Measurements from ENCODE around the gene CASP2. TPM values are rescaled to one million over a fixed set of nuclear protein-coding genes. Genes with fewer than 3 reads are reported as not detected.

CASP2 gene
- total and polyA plus RNA-seq, 2 of the 13 experiments (the other 11 are each of a cell fraction or from before 2014, with no cell fraction given), result 10.2 to 13.7 TPM

DNA sequence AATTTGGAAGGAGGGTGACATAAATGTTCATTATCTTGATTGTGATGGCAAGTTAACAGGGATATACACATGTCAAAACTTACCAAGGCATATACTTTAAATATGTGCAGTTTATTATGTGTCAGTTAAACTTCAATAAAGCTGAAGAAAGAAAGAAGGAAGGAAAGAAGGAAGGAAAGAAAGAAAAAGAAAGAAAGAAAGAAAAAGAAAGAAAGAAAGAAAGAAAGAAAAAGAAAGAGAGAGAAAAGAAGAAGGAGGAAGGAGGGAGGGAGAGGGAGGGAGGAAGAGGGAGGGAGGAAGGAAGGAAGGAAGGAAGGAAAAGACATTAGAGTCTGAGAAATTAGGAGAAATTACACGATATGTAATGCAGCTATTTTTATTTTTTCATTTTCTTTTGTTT is 40.8 kb upstream of the CASP2 start:
- ATAC-seq (no peak), FAIRE-seq (no peak), DNase-seq (ENCODE audit: low spot score) (no peak)
- H2AFZ ChIP-seq (ENCODE audit: low read length), result no peak overlapping the region
- H3K9me3 ChIP-seq (ENCODE audit: low read length), result no peaks in the 10 kb centered on the region
- H3K4me2 ChIP-seq (ENCODE audit: low read depth, low read length), result no peak overlapping the region
- no peak overlapping the region for H3K4me3 ChIP-seq (replicated peaks in 1 of 3; ENCODE audit: insufficient read depth in 1 of 3, low read depth in 2 of 3, low read length in 3 of 3)
- no peaks in the 10 kb centered on the region for H4K20me1 ChIP-seq (ENCODE audit: insufficient read depth, low read length)
- no peak overlapping the region for H3K27ac ChIP-seq (ENCODE audit: extremely low read length, insufficient read depth, low read length)
- H3K4me1 ChIP-seq (ENCODE audit: insufficient read depth, low read length), result peaks cover 32% of the 10 kb centered on the region
- no peaks in the 10 kb centered on the region for H3K27me3 ChIP-seq (ENCODE audit: control insufficient read depth in 1 of 2, insufficient read depth in 2 of 2, low read length in 2 of 2)
- ChIA-PET POLR2A (no interaction called here), CTCF (ENCODE audit: low intra/inter-chr PET ratio, low total read pairs) (no interaction called here)
- WGBS (ENCODE audit: low lambda C conversion rate), result 38% methylated on average over 1 of the region's 1 CpG
- no TSS peak for BruUV-seq (replicated peaks)
- no peak overlapping the region for H3K9ac ChIP-seq (ENCODE audit: insufficient read depth, low read depth, low read length)
- in situ Hi-C loops (cut with HindIII; ENCODE audit: extremely low pct_ligation_motif_present, low pct_unique_long_range_greater_than_20kb) (no loop called here), intact Hi-C loops (cut with micrococcal nuclease; ENCODE audit: unreplicated experiment) (no loop called here)
- TF ChIP-seq ZNF441 (CRISPR knock-in tag; IDR thresholded peaks at IDR 0.05; ENCODE audit: borderline replicate concordance), result no peak
- no peak for TF ChIP-seq ZNF292 (CRISPR knock-in tag; IDR thresholded peaks at IDR 0.05; ENCODE audit: borderline replicate concordance, low read depth)
- TF ChIP-seq KAT2B (IDR thresholded peaks at IDR 0.05; ENCODE audit: borderline replicate concordance, low read depth, low read length), result no peak
- TF ChIP-seq ZNF225 (CRISPR knock-in tag; IDR thresholded peaks at IDR 0.05), result no peak
- TF ChIP-seq PHF8 (CRISPR knock-in tag; IDR thresholded peaks at IDR 0.05), result no peak
- TF ChIP-seq HNRNPK (IDR thresholded peaks at IDR 0.05; ENCODE audit: low read depth, low read length, poor library complexity, severe bottlenecking), result peak; percentile 8
- no peaks in the 10 kb centered on the region for H3K79me2 ChIP-seq (ENCODE audit: insufficient read depth, low read length)
- no peaks in the 10 kb centered on the region for H3K36me3 ChIP-seq (replicated peaks in 1 of 2; ENCODE audit: control insufficient read depth in 1 of 2, insufficient read depth in 2 of 2, low read length in 2 of 2)

DNA sequence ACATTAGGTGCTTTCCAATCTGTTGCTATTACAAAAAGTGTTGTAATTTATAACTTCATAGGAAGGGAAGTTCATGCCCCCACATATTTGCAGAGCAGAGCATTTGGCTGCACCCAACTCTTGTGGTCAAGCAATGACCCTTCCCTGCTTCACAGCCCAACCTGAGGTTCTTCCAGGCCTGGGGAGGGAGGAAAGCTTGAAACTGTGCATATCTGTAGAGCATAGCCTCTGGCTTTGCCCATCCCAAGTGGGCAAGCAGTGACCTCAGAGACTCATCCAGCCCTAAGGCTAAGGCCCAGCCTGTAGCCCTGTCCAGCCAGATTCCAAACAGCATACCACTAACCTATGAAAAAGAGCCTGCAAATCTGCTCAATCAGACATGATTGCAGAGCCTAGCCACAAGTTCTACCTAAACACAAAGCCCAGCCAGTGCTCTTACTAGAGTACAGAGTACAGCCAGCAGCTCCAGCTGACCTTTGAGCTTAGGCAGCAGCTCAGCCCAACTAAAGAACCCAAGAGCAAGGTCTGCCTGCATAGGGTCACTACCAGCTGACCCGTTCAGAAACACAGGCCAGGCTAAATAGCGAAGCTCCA is 39.3 kb upstream of the CASP2 start:
- Histone ChIP-seq H3K27ac (ENCODE audit: extremely low read length, insufficient read depth, low read length) (peak overlapping the region; percentile 44), H3K9ac (ENCODE audit: insufficient read depth, low read depth, low read length) (no peak overlapping the region), H2AFZ (ENCODE audit: low read length) (no peak overlapping the region), H3K4me3 (replicated peaks in 1 of 3; ENCODE audit: insufficient read depth in 1 of 3, low read depth in 2 of 3, low read length in 3 of 3) (no peak overlapping the region), H3K36me3 (replicated peaks in 1 of 2; ENCODE audit: control insufficient read depth in 1 of 2, insufficient read depth in 2 of 2, low read length in 2 of 2) (no peaks in the 10 kb centered on the region), H4K20me1 (ENCODE audit: insufficient read depth, low read length) (no peaks in the 10 kb centered on the region), H3K79me2 (ENCODE audit: insufficient read depth, low read length) (no peaks in the 10 kb centered on the region), H3K27me3 (ENCODE audit: control insufficient read depth in 1 of 2, insufficient read depth in 2 of 2, low read length in 2 of 2) (no peaks in the 10 kb centered on the region), H3K4me1 (ENCODE audit: insufficient read depth, low read length) (peaks cover 22% of the 10 kb centered on the region), H3K9me3 (ENCODE audit: low read length) (no peaks in the 10 kb centered on the region), H3K4me2 (ENCODE audit: low read depth, low read length) (peak overlapping the region; percentile 19; the same call in 1 of the 2 replicates)
- peak; percentile 78 for DNase-seq (ENCODE audit: low spot score)
- FAIRE-seq, result peak; percentile 54
- intact Hi-C loops (cut with micrococcal nuclease; ENCODE audit: unreplicated experiment) (loop anchor here (2.0 kb wide), 2 partner anchors 14 to 36 kb away; partner anchors contain the start of genes GSTK1 and TMEM139), in situ Hi-C loops (cut with HindIII; ENCODE audit: extremely low pct_ligation_motif_present, low pct_unique_long_range_greater_than_20kb) (no loop called here)
- ChIA-PET CTCF (ENCODE audit: low intra/inter-chr PET ratio, low total read pairs) (no interaction called here), POLR2A (interaction anchor here (0.8 to 2.7 kb wide), 2 partner anchors 8 to 14 kb away, joined by 3 to 26 read pairs; partner anchors contain the start of gene GSTK1)
- peak; percentile 99 for ATAC-seq
- BruUV-seq (replicated peaks), result no TSS peak
- WGBS (ENCODE audit: low lambda C conversion rate), result 3% methylated on average over 2 of the region's 2 CpGs
- TF ChIP-seq, protein P1, sequence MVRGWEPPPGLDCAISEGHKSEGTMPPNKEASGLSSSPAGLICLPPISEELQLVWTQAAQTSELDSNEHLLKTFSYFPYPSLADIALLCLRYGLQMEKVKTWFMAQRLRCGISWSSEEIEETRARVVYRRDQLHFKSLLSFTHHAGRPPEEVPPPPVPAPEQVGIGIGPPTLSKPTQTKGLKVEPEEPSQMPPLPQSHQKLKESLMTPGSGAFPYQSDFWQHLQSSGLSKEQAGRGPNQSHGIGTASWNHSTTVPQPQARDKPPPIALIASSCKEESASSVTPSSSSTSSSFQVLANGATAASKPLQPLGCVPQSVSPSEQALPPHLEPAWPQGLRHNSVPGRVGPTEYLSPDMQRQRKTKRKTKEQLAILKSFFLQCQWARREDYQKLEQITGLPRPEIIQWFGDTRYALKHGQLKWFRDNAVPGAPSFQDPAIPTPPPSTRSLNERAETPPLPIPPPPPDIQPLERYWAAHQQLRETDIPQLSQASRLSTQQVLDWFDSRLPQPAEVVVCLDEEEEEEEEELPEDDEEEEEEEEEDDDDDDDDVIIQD (CRISPR knock-in tag; IDR thresholded peaks at IDR 0.05; ENCODE audit: low read depth), result peak; percentile 76
- TF ChIP-seq, protein P2, sequence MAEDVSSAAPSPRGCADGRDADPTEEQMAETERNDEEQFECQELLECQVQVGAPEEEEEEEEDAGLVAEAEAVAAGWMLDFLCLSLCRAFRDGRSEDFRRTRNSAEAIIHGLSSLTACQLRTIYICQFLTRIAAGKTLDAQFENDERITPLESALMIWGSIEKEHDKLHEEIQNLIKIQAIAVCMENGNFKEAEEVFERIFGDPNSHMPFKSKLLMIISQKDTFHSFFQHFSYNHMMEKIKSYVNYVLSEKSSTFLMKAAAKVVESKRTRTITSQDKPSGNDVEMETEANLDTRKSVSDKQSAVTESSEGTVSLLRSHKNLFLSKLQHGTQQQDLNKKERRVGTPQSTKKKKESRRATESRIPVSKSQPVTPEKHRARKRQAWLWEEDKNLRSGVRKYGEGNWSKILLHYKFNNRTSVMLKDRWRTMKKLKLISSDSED (CRISPR knock-in tag; IDR thresholded peaks at IDR 0.05), result no peak
- TF ChIP-seq ZFP37 (CRISPR knock-in tag; IDR thresholded peaks at IDR 0.05; ENCODE audit: borderline replicate concordance), result no peak
- TF ChIP-seq ZSCAN12 (CRISPR knock-in tag; IDR thresholded peaks at IDR 0.05), result no peak
- no peak for TF ChIP-seq ZBTB42 (CRISPR knock-in tag; IDR thresholded peaks at IDR 0.05)
- TF ChIP-seq AHR (CRISPR knock-in tag; IDR thresholded peaks at IDR 0.05), result no peak
- no peak for TF ChIP-seq ZNF333 (CRISPR knock-in tag; IDR thresholded peaks at IDR 0.05; ENCODE audit: borderline replicate concordance)
- 0 out of 2 replicates have a peak, but pooled peaks have one; percentile 7 for TF ChIP-seq FOXO1 (CRISPR knock-in tag; IDR thresholded peaks at IDR 0.05)
